HG02870 (cell line): ENCODE data around the gene ITFG1.
A peak's percentile ranks its signal among the peaks of the same experiment; 100 is the strongest.

ENCODE experiments used
- ATAC-seq: cut with Tn5 transposase; IDR thresholded peaks from one replicate; pipeline ENCODE4 v1.9.1; 2021; ENCODE audit warnings: mild to moderate bottlenecking, moderate library complexity; ENCODE audit not compliant: unreplicated experiment

Gene ITFG1

GRCh38 chr16:47460711-47461597 lies at the start of gene ITFG1, which contains the start of gene PHKB:
TSS of gene ITFG1 (minus strand) at chr16:47461063. CDS start at chr16:47461045, 18 bp downstream.
TSS of gene PHKB (plus strand) at chr16:47461331. CDS start at chr16:47461351, 20 bp downstream.
- peak; percentile 67 for ATAC-seq

GRCh38 chr16:47507701-47508100 lies 46.8 kb upstream of the ITFG1 start:
- no peak for ATAC-seq

DNA sequence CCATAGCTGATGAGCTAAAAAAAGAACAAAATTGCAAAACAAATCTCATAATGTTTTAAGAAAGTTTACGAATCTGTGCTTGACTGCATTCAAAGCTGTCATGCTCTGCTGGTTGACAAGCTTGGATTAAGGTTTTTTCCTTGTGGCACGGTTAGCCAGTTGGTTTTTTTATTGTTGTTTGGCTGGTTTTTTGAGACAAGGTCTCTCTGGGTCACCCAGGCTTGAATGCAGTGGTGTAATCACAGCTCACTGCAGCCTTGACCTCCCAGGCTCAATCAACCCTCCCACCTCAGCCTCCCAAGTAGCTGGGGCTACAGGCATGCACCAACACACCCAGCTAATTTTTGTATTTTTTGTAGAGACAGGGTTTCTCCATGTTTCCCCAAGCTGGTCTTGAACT lies 45.9 kb upstream of the ITFG1 start:
- no peak for ATAC-seq

- no peak for ATAC-seq
These were observed 43.7 kb upstream of the ITFG1 start for GRCh38 chr16:47504599-47504998.

DNA sequence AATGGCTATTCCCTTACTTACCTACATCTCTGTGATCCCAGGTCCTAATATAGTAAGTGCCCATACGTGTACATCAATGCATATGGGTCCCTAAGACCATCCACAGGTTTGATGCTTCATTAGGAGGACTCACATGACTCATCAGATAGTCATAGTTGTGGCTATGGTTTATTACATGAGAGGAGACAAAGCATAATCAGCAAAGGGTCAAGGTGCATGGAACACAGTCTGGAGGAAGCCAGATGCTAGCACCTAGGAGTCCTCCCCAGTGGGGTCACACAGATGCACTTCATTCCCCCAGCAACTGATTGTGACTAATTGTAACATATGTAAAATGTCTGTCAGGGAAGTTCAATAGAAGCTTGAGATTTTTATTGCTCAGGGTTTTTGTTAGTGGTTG lies 43.1 kb upstream of the ITFG1 start:
- no peak for ATAC-seq

DNA sequence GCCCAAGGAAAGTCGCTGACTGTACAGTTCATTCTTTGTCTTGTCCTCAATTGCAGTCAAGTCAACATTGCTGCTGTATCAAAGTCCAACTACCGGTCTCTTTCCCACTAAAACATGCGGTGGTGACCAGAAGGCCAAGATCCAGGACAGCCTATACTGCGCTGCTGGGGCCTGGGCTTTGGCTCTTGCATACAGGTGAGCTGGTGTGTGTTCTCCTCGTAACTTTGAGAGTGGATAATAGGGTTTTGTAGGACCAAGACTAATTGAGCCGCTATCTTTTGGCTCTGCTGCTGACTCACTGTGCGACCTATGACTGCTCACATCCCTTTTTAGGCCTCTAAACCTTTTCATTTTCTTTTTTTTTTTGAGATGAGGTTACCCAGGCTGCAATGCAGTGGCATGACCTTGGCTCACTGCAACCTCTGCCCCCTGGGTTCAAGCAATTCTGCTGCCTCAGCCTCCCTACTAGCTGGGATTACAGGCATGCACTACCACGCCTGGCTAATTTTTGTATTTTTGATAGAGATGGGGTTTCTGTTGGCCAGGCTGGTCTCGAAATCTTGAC lies 38.9 kb upstream of the ITFG1 start:
- ATAC-seq, result no peak

GRCh38 chr16:47499080-47499699 lies 38.3 kb upstream of the ITFG1 start:
- ATAC-seq, result no peak

DNA sequence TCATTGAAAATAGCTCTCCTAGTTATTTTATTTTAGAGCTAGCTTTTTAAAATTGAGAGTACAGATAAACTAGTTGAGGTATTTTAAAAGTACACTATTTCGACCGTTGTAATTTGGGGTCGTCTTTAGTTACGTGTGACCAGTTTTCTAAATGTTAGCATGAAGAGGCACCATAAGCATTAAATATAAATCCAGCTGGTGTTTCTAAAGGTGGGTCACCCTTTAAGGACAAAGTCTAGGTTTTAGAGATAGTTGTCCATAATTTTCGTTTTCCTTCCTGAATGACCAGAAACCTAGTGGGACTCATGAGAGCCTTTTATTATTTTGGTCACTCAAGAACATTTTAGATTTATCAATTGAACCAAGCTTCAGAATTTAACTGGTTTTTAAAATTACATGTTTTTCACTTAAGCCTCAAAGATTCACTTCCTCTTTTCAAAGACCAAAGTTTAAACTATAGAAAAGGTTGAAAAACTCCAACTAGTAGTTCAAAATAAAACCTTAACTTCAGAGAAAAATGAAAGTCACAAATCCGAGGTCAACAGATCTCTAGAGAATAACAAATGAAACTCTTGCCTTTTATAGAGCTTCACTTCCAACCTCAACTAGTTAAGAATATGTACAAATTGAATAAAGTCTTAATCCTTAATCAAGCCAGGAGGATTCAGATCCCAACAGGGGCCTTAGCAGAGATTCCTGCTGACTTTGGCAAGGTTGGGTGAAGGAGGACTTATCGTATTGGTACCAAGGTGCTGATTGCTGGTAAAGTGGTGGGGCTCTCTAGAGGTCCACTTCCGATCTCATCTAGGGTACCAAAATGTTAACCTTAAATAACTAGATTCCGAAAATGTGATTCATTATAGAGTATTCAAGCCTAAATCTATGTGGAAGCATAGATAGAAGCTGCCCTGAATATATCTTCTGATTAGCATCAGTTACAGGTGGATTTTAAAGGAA lies 32.8 kb upstream of the ITFG1 start:
- ATAC-seq, result peak; percentile 53

DNA sequence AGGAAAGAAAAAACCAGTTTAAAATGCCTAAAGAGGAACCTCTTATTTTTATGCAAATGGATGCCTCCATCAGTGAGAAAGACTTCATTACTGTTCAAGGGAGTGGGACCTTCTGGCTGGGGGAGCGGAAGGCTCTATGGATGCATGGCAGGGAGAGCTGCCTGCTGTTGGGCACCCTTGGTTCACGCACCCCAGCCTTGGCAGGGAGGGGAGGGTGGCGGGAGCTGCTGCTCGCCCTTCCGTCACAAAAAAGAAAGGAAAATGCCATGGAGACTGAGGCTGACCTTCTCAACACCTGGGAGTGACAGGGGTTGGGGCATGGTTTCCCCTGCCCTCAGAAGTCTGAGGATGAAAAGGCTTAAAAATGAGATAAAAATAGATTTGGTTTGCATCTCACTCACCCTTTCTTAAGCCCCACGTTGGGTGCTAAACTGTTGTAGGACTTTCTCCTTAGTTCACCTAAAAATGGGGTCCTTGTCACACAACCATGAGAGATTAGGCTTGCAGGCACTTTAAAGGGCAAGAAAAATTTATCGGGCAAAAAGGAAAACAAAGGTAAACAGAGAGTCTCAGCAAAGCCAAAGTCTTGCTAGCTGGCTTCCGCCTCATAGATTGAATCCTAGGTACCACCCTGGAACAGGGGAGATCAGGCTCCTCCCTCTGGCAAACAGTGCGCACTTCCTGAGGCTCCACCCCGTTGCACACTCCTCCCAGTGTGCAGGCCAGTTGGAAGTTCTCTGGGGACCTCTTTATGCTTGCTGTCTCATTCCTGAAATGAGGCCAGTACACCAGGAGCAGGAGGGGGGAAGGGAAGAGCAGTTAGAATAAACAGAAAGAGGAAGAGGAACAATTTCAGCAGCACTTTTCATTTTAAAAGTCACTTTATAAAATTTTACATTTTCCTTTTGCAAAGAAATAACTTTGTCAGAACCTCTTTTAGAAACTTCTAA lies 31.8 kb upstream of the ITFG1 start:
- ATAC-seq, result peak; percentile 65

DNA sequence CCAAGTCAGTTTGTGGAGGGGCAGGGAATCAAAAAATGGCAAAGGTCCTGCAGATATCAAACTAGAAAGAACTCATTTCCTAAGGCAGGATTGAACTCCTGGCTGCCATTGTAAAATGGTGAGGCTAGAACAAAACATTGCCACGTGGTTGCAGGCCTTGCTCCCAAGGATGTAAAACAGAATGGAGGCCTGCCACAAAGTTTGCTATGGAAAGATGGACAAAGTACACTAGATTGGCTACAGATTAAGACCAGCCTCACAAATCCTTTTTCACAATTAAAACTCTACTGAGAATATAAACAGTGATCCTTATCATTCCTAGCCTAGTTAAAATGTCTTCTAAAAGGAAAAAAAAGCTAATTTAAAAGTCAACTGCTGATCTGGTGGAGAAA lies 31.2 kb upstream of the ITFG1 start:
- ATAC-seq, result no peak

DNA sequence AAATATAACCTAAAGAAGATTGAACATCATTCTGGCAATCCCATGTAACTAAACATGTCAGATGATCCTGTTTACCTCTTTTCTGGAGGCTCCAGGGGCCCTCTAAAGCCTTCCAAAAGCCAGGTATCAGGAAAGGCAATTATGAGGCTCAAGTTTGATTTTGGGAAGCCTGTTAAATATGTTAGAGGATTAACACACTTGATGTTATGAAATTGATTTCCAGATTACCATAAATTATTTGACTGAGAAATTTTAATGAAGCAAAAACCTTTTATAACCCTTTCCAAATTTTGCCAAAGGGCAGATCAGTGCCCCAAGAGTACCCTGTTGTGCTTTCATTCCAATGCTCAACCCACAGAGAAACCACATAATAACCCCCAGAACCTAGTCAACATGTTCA lies 29.6 kb upstream of the ITFG1 start:
- no peak for ATAC-seq

- no peak for ATAC-seq
These were observed 27.2 kb upstream of the ITFG1 start for GRCh38 chr16:47488051-47488450.

DNA sequence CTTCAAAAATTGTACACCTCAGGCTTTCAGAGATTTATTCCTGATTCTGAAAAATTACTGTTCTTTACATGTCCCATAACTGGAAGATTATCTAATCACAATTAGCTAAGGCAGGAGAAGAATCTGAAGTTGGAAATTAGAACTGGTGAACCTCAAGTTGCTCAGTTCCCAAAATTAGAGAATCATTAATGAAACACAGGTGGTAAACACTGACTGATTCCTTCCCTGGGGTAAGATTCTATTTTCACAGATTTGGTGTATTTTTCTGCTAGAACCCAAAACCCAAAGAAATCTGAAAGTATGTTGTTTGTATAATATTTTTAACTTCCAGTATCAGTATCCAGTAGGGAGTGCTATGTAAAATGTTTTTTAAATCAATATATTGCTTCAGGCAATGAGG lies 26.0 kb upstream of the ITFG1 start:
- ATAC-seq, result no peak

- ATAC-seq, result no peak
These were observed 22.8 kb upstream of the ITFG1 start for GRCh38 chr16:47483616-47484015.

- no peak for ATAC-seq
These were observed 21.0 kb upstream of the ITFG1 start for GRCh38 chr16:47481698-47482374.

DNA sequence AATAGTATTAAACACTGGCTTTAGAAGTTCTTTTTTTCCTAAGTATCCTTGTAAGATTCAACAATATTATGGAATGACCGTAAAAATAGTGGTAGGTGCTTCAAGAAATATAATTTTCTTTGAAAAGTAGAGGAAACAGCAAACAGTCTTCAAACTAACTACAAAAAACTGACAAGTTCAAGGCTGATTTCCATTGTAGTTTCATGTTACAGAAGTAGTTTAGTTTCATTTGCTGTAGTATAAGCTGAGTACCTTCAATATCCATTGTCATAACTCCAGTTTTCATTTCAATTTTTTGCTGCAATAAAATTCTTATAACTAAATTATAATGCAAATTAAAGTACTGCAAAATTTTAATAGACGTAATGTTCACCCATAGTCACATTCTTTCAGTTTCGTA lies 19.5 kb upstream of the ITFG1 start:
- ATAC-seq, result no peak

- no peak for ATAC-seq
These were observed 16.8 kb upstream of the ITFG1 start for GRCh38 chr16:47477679-47478078.

GRCh38 chr16:47476654-47477345 lies 15.9 kb upstream of the ITFG1 start:
- ATAC-seq, result no peak

DNA sequence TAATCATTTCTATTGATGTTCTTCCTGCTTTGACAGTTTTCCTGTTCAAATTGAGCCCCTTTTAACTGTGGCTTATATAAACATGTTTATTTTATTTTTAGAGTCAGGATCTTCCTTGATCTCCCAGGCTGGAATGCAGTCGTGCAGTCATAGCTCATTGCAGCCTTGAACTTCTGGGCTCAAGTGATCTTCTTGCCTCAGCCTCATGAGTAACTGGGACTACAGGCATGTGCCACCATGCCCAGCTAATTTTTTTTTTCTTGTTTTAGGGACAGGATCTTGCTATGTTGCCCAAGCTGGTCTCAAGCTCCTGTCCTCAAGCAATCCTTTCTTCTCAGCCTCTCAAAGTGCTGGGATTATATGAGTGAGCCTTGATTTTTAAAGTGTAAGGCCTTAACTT lies 14.9 kb upstream of the ITFG1 start:
- no peak for ATAC-seq
